Left lobe of liver (tissue), 2 donors: ENCODE data around the gene TWNK. TPM values are rescaled to one million over a fixed set of nuclear protein-coding genes. Genes with fewer than 3 reads are reported as not detected.

Experiments
- ATAC-seq: fragments of 200-7000 bp; cut with Tn5 transposase; one replicate; pipeline ENCODE4 v1.9.1; 2020; ENCODE audit warnings: mild to moderate bottlenecking, moderate library complexity
- DNase-seq: peaks from one replicate; pipeline ENCODE4 v3.0.0-alpha.2; 2020; ENCODE audit warnings: low spot score
- total RNA-seq: library from RNA; stranded (reverse); gene quantifications from one replicate; pipeline ENCODE4 v1.2.1, GENCODE V29; 2021
- donor health status: DM: no; HTN: no; CAD: no; lungs with moderate emphysema.
- donor health status: DM: no; HTN: yes; CAD: no.

Gene TWNK
- total RNA-seq, 1 donor from 2014 or later: 3.2 TPM

DNA sequence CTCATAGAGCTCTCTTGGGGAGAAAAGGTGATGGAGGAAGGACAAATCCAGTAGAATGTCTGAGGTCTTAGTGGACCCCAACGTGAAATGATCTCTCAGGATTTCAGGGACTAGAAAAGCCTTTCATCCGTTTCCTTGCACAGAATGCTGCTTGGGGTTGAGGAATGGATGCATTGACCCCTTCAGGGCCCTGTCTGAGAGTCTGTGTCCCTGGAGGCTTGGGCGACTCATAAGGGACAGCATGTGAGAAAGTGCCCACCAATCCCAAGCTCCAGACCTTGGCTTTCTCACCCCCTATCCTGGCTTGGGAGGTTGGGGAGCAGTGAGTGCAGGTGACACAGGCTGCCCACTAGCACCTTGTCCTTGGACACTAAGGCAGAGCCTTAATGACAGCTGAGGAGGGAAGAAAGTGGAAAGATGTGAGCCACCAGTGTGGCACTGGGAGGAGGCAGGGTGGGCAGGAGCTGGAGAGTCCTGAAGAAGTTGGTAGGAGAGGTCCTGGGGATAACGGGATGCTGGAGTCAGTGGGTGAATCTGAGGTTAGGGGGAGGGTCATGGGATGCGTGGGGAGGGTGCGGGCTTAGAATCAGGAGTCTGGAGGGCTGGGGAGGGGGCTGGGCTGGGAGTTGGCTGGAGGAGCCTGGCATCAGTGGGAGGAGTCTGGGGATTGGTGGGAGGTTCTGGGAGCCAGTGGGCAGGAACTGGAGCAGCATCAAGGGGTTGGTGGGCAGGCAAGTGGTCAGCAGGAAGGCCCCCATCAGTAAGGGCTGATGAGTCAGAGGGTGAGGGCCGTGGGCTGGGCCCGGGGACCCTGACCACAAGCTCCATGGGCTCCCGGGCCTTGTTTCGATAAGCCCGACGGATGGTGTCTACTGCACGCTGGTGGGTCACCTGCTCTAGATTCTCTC is 20.8 kb downstream of the TWNK start:
- ATAC-seq: no peak
- no peak for DNase-seq

DNA sequence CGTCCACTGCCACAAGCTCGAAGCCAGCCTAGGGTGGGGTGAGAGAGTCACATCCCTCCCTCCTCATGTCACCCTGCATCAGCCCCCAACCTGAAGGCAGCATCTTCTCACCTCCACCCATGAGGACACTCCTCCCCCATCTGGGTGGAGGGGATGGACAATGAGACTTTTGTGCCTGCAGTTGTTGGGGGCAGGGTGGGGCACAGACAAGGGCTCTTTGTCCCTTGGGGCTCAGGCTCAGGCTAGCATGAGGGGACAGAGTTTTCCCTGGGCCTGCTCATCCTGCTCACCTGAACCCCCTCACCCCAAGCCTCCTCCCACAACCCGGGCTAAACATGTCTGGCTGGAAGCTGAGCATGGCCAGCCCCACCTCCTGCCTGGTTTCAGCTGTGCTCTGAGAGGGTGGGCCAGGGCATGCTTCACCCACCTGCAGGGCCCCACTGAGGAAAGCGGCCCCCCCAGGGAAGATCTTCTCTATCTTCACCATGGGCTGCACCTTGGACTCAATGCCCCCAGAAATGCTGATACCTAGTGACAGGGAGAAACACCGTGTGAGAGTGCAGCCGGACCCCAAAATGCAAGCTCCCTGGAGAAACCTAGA is 21.6 kb downstream of the TWNK start:
- no peak for ATAC-seq
- no peak for DNase-seq

GRCh38 chr10:101010329-101010728 is 23.0 kb downstream of the TWNK start:
- no peak for ATAC-seq

GRCh38 chr10:101011517-101012423 is 24.4 kb downstream of the TWNK start:
- no peak for DNase-seq

More at GRCh38 chr10:101010329-101010728, 23.0 kb downstream of the TWNK start:
- DNase-seq: no peak

DNA sequence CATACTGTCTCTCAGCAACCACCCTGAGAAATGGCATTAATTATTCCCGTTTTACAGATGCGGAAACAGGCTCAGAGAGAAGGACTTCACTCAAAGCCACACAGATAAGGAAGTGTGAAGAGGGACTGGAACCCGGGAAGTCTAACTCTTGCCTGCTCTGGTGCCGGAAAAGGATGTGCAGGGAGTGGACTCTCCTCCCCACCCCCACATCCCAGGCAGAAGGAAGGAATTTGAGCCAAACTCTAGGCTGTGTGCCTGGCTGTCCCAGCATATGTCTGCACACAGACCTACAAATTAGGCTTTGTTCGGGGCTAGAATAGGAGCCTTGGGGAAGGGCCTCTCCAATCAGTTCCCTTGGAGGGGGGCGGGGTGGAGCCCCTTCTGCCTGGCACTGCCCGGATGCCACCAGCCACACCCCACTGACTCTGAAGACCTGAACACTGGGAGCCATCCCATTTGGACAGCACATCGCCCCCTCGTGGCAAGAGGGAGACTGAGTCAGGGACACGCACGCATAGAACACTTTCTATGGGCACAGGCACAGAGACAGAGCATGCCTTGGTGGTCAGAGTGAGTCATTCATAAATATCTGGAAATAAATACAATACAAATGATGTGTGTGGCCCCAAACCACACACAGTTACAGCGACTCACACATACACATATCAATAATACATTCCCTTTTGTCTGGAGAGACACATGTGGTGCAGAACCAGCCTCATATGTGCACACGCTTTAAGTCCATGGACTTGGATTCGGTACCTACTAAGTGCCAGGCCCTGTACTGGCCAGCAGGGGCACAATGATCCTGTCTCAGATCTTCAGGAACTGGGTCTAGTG is 25.4 kb downstream of the TWNK start:
- ATAC-seq (peak; percentile 86), DNase-seq (peak; percentile 81)

More at GRCh38 chr10:101011517-101012423, 24.4 kb downstream of the TWNK start:
- ATAC-seq: no peak

DNA sequence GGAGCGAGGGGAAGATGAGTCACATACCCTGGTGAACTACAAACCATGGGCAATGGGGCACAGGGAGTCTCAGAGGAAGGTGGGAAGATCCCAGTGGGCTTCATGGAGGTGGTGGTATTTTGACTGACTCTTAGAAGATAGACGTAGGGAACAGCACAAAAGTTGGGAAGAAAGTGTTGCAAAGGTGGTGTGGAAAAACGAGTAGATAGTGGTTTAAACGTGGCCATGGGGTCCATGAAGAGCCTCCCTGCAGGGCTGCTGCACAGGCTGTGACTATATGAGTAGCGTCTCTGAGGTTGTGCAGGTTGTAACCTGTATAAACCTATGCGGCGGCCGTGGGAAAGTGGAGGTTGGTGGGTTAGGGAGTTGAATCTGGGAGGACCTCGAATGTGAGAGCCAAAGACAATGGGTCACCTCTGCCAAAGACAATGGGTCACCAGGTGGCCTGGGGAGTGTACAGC is 26.1 kb downstream of the TWNK start:
- ATAC-seq (no peak), DNase-seq (no peak)

GRCh38 chr10:101014230-101014884 is 27.0 kb downstream of the TWNK start:
- peak; percentile 86 for ATAC-seq
- peak; percentile 81 for DNase-seq

GRCh38 chr10:101014966-101015581 is 27.7 kb downstream of the TWNK start:
- ATAC-seq: no peak
- DNase-seq: no peak

DNA sequence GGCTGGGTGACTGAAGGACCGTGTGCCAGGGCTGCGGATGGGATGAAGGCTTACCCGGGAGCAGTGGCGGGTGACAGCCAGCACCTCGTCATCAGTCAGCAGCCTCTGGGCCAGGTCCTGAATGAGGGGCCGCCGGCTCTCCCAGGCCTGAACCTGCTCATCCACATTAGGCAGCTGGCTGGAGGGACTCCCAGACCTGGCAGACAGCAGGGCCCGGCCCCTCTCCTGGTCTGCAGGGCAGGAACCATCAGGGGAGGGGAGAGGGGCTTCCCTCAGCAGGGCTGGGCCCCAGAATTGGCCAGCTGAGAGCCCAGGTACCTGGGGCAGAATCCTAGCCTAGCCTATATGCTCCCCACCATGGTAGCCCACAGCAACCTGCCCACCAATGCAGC is 28.2 kb downstream of the TWNK start:
- ATAC-seq (no peak), DNase-seq (no peak)

DNA sequence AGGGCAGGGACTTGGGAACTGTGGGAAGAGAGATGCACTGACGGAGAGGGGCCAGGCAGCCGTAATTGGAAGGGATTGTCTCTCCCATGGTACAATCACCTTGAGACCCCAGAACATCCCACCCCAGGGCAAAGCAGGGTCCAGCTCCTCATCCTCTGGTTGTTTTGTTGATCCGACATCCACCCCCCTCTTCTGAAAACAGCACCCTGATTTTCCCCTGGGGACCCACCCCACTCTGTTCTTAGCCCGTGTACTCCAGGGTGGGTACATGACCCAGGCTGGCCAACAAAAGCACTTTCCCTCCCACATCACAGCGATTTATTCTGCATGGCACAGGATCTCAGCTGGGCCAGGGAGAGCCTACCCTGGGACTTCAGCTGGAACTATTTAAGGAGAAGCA is 29.5 kb downstream of the TWNK start:
- ATAC-seq (no peak), DNase-seq (no peak)

DNA sequence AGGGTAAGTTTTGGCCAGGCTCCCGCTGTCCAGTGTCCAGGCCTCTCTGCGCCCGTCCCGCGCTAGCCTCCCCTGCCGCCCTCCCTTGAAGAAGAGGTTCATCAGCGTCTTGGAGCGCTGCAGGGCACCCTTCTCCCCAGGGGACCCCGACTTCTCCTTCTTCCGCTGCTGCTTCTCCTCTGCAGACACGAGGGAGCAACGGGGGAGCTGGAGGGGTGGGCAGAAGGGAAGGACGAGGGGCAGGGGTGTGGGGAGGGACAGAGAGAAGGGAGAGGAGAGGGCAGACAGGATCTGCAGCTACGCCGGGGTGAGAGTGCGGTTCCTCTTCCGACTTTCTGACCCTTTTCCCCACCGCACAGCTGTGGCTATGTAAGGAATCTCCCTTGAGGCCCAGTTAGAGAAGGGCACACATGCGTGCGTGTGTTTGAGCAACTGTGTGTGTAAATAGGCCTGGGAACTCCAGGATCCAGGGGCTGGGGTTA is 30.8 kb downstream of the TWNK start:
- DNase-seq (no peak), ATAC-seq (no peak)

DNA sequence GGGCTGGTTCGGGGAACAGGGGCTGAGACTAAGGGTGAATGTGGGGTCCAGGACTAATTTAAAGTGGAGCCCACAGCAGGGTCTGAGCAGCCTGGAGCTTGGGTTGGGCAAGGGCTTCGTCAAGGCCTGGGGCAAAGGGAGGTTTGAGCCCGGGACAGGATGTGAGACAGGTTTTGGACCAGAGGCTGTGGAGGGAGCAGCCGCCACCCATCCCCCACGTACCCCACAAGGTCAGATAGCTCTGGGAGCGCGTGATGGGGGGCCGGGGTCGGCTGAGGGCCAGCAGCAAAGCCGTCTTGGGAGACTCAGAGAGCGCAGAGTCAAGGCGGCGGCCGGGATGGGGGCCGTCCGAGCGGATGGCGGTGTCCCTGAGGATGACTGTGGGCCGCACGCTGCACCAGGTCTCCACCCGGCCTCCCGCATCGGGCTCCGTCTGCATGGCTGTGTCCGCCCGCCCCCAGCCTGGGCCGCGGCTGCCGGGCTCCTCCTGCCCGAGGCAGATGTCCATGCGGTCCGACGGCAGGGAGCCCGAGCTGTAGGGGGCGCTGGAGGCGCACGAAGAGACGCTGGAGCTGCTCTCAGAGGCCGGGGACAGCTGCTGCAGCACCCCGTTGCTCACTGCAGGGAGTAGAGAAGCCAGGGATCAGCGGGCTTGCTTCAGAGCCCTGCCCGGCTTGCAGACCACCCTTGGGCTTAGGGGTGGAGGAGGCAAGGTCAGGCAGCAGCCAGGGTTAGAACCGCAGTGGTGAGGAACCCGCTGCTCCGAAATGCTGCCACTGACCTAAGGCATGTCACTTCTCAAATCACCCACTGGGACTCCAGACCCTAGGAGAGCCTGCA is 31.5 kb downstream of the TWNK start:
- peak; percentile 70 for ATAC-seq
- peak; percentile 67 for DNase-seq

DNA sequence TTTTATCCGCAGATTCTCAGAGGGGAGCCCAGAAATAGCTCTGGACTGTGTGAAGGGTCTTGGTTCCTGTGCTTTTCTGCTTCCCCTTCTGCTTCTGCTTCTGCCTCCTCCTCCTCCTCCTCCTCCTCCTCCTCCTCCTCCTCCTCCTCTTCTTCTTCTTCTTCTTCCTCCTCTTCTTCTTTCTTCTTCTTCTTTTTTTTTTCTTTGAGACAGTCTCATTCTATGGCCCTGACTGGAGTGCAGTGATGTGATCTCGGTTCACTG is 32.0 kb downstream of the TWNK start:
- DNase-seq (no peak), ATAC-seq (no peak)

DNA sequence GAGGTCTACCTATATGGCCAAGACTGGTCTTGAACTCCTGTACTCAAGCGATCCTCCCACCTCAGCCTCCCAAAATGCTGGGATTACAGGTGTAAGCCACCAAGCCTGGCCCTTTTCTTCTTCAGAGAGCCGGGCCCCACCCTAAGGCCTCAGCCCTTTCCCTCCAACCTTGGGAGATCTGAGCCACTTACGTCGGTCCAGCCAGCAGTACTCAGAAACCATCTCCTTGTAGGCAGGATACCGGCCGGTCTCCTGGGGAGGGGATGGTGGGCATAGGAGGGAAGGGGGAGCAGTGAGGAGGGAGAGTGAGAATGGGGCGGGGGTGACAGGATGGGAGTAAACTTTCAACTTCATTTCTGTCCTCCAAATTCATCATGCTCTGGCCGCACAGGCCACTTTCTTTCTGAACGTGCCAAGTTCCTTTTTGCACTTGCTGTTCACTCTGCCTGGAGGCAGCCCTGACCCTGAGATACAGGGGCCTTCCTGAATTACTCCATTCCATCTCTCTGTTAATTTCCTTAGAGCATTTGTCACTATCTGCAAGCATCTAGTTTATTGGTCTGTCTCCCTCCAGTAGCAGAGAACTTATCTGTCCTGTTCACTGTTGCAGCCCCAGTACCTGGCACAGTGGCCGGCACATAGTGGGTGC is 33.2 kb downstream of the TWNK start:
- ATAC-seq: no peak
- no peak for DNase-seq

GRCh38 chr10:101021239-101021638 is 33.9 kb downstream of the TWNK start:
- no peak for DNase-seq
- no peak for ATAC-seq

GRCh38 chr10:101021692-101022251 is 34.4 kb downstream of the TWNK start:
- DNase-seq (no peak), ATAC-seq (no peak)

DNA sequence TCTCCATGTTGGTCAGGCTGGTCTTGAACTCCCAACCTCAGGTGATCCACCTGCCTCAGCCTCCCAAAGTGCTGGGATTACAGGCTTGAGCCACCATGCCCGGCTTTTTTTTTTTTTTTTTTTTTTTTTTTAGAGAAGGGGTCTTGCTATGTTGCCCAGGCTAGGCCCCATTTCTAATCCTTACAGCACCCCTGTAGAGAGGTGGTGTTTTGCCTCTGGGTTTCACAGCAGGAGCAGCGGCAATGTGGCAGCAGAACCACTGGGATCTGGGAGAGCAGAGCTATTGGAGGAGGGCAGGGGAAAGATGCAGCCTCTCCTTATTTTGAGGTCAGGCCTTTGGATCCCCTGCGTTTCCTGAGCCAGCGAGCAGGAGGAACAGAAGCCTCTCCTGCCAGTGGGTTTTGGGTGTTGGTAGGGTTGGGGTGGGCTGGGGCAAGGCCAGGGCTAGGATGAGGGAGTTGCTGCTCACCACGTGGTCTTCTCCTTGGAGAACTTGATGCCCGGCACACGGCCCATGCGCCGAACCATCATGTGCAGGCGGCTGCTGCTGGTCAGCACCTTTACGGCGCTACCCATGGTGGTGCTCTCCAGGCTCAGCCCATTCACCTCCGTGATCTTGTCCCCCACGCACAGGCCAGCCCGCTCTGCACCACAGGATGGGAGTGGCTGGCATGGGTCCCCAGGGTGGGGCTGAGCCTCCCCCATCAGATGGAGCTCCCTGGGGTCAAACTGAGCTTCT is 35.8 kb downstream of the TWNK start:
- DNase-seq (no peak), ATAC-seq (no peak)
